Body of pancreas (tissue), 4 donors: Measurements from ENCODE around the gene VIT.

Experiments used
- POLR2A ChIP-seq, 3 donors: fragments of 450-650 bp; IDR thresholded peaks; one replicate each; pipeline ENCODE4 v1.6.1; 2016; ENCODE audit warnings: antibody characterized with exemption in 3 of 3, mild to moderate bottlenecking in 2 of 3
- TF ChIP-seq, protein P1 (sequence below), 7 experiments: fragments of 450-650 bp in 4 of 7; fragments of 200-600 bp in 3 of 7; sonication (generic) in 3 of 7; IDR thresholded peaks; one replicate each; pipeline ENCODE4 v1.5.1; 2016 to 2019; ENCODE audit warnings: antibody characterized with exemption in 7 of 7

DNA sequence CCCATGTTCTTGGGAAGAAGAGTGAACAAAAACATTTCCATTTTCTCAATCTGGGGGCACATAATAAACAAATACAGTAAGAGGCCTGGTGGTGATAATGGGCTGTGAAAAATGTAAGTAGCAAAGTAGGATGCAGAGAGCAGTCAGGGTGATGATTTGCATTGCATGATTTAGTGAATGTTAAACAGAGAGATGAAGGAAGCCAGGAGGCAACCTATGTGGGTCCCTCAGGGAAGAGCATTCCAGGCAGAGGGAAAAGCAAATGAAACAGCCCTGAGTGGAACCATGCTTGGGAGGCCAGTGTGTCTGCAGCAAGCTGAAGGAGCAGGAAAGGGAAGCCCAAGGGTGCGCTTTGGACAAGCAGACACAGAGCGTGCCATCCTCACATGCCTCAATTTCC is 5.4 kb downstream of the VIT start:
- TF ChIP-seq, protein P1, sequence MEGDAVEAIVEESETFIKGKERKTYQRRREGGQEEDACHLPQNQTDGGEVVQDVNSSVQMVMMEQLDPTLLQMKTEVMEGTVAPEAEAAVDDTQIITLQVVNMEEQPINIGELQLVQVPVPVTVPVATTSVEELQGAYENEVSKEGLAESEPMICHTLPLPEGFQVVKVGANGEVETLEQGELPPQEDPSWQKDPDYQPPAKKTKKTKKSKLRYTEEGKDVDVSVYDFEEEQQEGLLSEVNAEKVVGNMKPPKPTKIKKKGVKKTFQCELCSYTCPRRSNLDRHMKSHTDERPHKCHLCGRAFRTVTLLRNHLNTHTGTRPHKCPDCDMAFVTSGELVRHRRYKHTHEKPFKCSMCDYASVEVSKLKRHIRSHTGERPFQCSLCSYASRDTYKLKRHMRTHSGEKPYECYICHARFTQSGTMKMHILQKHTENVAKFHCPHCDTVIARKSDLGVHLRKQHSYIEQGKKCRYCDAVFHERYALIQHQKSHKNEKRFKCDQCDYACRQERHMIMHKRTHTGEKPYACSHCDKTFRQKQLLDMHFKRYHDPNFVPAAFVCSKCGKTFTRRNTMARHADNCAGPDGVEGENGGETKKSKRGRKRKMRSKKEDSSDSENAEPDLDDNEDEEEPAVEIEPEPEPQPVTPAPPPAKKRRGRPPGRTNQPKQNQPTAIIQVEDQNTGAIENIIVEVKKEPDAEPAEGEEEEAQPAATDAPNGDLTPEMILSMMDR (IDR thresholded peaks at IDR 0.05): no peak
- no peak for TF ChIP-seq POLR2A (IDR thresholded peaks at IDR 0.05)
